OCI-LY1 (cell line): ENCODE results near the gene IMMT.
A peak's percentile ranks its signal among the peaks of the same experiment; 100 is the strongest.
"Not testable (repeated sequence)": the region's sequence is repeated elsewhere in the genome, so short reads cannot be mapped to it uniquely, and the experiment has no call there.

Source experiments
- H2AFZ ChIP-seq: fragments of 200-600 bp; sonication (generic), shearing (Covaris generic); 2 replicates; pipeline ENCODE4 v1.6.0; 2014; ENCODE audit warnings: antibody characterized with exemption, mild to moderate bottlenecking, low read length
- H3F3A ChIP-seq: fragments of 200-600 bp; sonication (generic), shearing (Covaris generic); 2 replicates; pipeline ENCODE4 v1.6.0; 2014; ENCODE audit warnings: mild to moderate bottlenecking, antibody characterized with exemption, low read length, moderate library complexity; ENCODE audit not compliant: insufficient read depth
- H3K27ac ChIP-seq: fragments of 200-600 bp; sonication (generic); 2 replicates; pipeline ENCODE4 v1.5.1; 2014; ENCODE audit warnings: low read length, mixed run types, mild to moderate bottlenecking, low read depth; ENCODE audit not compliant: poor library complexity, severe bottlenecking
- H3K27me3 ChIP-seq: fragments of 200-600 bp; sonication (generic); 2 replicates; pipeline ENCODE4 v1.6.0; 2014; ENCODE audit warnings: antibody characterized with exemption, mild to moderate bottlenecking, low read length, moderate library complexity; ENCODE audit not compliant: insufficient read depth
- H3K36me3 ChIP-seq: fragments of 200-600 bp; sonication (generic); 2 replicates; pipeline ENCODE4 v1.6.1; 2014; ENCODE audit warnings: mild to moderate bottlenecking, antibody characterized with exemption, low read length, moderate library complexity, mixed read lengths; ENCODE audit not compliant: insufficient read depth
- H3K4me1 ChIP-seq: fragments of 200-600 bp; sonication (generic); 2 replicates; pipeline ENCODE4 v1.5.1; 2014; ENCODE audit warnings: mild to moderate bottlenecking, low read length, moderate library complexity; ENCODE audit not compliant: insufficient read depth, severe bottlenecking
- H3K4me2 ChIP-seq: fragments of 200-600 bp; sonication (generic), shearing (Covaris generic); 2 replicates; pipeline ENCODE4 v1.6.1; 2014; ENCODE audit warnings: low read length
- H3K4me3 ChIP-seq: fragments of 200-600 bp; sonication (generic); 2 replicates; pipeline ENCODE4 v1.5.1; 2014; ENCODE audit warnings: low read length, low read depth, mild to moderate bottlenecking, mixed read lengths; ENCODE audit not compliant: poor library complexity, severe bottlenecking
- H3K79me2 ChIP-seq: fragments of 200-600 bp; shearing (Covaris generic); 2 replicates; pipeline ENCODE4 v1.6.1; 2016; ENCODE audit warnings: mixed run types, low read length, mixed read lengths; ENCODE audit not compliant: insufficient read depth
- H3K9ac ChIP-seq: fragments of 200-600 bp; sonication (generic), shearing (Covaris generic); 2 replicates; pipeline ENCODE4 v1.6.1; 2014; ENCODE audit warnings: mild to moderate bottlenecking, low read length, mixed read lengths
- H3K9me2 ChIP-seq: fragments of 200-600 bp; sonication (generic), shearing (Covaris generic); 2 replicates; pipeline ENCODE4 v1.6.1; 2014; ENCODE audit warnings: low read depth, mild to moderate bottlenecking, low read length, mixed read lengths
- H3K9me3 ChIP-seq: fragments of 200-600 bp; shearing (Covaris generic); 2 replicates; pipeline ENCODE4 v1.6.1; 2014; ENCODE audit warnings: low read length, mixed read lengths
- H4K20me1 ChIP-seq: fragments of 200-600 bp; sonication (generic), shearing (Covaris generic); 2 replicates; pipeline ENCODE4 v1.6.0; 2016; ENCODE audit warnings: mild to moderate bottlenecking, low read length; ENCODE audit not compliant: insufficient read depth
- EZH2 ChIP-seq: fragments of 200-600 bp; sonication (generic), shearing (Covaris generic); IDR thresholded peaks from 2 replicates; pipeline ENCODE4 v1.8.0; 2017; ENCODE audit warnings: borderline replicate concordance, mixed run types, mild to moderate bottlenecking, antibody characterized with exemption, low read length, moderate library complexity, mixed read lengths
- TF ChIP-seq, protein P1 (sequence below): fragments of 200-600 bp; sonication (generic), shearing (Covaris generic); IDR thresholded peaks from 2 replicates; pipeline ENCODE4 v1.5.1; 2017; ENCODE audit warnings: mild to moderate bottlenecking, antibody characterized with exemption, low read length, moderate library complexity, mixed read lengths

Gene IMMT

DNA sequence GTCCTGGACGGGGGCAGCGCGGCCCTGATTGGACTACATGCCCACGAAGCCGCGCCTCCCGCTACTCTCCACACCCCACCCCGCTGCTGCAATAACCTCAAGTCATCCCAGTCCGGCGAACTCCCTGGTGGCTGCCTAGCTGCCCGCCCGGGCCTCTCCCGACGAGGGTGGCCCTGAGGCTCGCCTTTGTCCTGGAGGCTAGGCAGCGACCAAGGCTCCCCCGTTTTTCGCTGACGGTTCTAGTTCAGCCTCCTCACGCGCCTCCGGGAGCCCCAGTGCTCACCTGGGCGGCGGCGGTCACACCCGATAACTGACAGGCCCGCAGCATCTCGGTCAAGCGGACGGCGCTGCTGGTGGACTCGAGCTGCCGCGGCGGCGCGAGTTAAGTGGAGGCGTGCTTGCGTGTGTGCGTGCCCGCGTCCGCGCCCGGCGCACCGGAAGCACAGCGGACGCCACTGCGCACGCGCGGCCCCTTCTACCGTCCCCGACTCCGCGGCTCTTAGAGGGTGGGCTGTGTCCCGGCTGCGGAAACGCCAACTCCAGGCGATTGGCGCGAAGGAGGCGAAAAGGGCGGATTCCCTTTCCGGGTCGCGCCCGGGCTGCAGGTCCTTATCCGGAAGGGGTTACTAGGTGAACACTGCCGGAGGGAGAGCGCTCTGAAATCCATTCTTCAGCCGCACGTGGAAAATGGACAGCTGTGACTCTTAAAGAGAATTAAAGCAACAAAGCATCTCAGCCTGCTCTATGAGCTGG lies at the start of gene IMMT:
TSS of gene IMMT (minus strand) at position 408 of the 753 bp plus-strand sequence. CDS start at position 328, 80 bp downstream.
- Histone ChIP-seq H3K4me2 (peak within 1 kb of the TSS; percentile 89), H3K27ac (peak within 1 kb of the TSS; percentile 92), H3K9me2 (no peaks in the 10 kb centered on the region), H3K4me1 (peaks cover 48% of the 10 kb centered on the region), H3K36me3 (peaks cover 30% of the 10 kb centered on the region), H4K20me1 (no peaks in the 10 kb centered on the region; the same call in 1 of the 2 replicates), H3F3A (0 out of 2 replicates have a peak, but pooled peaks cover 4% of the 10 kb centered on the region), H3K9ac (peak within 1 kb of the TSS; percentile 97), H2AFZ (no peak within 1 kb of the TSS), H3K79me2 (peaks cover 51% of the 10 kb centered on the region), H3K27me3 (no peaks in the 10 kb centered on the region), H3K4me3 (peak within 1 kb of the TSS; percentile 86), H3K9me3 (no peaks in the 10 kb centered on the region)
- no peak for TF ChIP-seq EZH2
- TF ChIP-seq, protein P1, sequence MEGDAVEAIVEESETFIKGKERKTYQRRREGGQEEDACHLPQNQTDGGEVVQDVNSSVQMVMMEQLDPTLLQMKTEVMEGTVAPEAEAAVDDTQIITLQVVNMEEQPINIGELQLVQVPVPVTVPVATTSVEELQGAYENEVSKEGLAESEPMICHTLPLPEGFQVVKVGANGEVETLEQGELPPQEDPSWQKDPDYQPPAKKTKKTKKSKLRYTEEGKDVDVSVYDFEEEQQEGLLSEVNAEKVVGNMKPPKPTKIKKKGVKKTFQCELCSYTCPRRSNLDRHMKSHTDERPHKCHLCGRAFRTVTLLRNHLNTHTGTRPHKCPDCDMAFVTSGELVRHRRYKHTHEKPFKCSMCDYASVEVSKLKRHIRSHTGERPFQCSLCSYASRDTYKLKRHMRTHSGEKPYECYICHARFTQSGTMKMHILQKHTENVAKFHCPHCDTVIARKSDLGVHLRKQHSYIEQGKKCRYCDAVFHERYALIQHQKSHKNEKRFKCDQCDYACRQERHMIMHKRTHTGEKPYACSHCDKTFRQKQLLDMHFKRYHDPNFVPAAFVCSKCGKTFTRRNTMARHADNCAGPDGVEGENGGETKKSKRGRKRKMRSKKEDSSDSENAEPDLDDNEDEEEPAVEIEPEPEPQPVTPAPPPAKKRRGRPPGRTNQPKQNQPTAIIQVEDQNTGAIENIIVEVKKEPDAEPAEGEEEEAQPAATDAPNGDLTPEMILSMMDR = no peak

DNA sequence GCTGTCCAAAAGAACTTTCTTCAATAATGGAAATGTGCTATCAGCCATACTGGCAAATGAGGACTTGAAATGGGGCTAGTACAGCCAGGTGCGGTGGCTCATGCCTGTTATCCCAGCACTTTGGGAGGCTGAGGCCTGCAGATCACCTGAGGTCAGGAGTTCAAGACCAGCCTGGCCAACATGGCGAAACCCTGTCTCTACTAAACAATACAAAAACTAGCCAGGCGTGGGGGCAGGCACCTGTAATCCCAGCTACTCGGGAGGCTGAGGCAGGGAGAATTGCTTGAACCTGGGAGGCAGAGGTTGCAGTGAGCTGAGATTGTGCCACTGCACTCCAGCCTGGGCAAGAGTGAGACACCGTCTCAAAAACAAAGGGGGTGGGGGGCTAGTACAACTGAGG lies 49.5 kb upstream of the IMMT start:
- not testable (repeated sequence) for H3F3A ChIP-seq, H2AFZ ChIP-seq, H3K79me2 ChIP-seq, H3K9me3 ChIP-seq, H3K36me3 ChIP-seq, H3K4me1 ChIP-seq, H3K4me2 ChIP-seq, H3K4me3 ChIP-seq, H3K27me3 ChIP-seq, H3K9me2 ChIP-seq, H3K9ac ChIP-seq, H4K20me1 ChIP-seq, H3K27ac ChIP-seq

DNA sequence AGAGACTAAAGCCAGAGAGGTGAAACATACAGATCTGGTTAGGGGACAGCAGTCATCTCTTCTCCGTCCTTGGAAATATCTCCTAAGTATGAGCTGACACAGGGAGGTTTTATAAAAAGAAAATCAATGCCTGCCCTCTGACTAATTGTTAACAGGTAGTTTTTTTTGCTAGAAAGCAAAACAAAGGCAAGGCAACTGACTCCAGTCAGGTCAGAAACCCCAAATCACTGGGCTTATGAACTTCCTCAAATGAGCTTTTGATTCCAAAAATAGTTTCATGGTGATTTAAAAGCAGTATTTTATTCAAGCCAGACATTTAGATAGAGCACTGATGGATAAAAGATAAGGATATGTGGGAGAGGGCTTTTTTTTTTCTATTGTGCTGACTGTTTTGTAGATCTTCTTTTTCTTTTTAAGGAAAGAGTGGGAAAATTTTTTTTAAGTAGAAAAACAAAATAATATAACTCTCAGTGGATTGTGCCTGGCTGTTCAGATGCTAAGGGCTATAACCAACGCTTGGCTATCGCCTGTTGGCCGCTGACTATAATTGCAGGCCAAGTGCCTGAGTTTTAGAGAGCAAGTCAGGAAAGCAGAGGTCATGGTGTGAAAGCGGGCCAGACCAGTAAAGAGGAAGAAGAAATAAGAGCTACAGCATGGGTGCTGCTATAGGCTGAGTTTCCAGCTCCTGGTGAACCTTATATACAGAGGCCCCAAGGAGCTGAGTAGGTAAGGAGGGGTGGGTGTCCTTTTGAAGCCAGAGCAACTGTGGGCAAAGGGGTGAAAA lies 48.9 kb upstream of the IMMT start:
- Histone ChIP-seq H2AFZ (no peak overlapping the region), H3K4me3 (no peak overlapping the region), H3K9me2 (no peaks in the 10 kb centered on the region), H3K79me2 (no peaks in the 10 kb centered on the region), H3K4me1 (no peaks in the 10 kb centered on the region), H3K9ac (no peak overlapping the region), H3K4me2 (no peak overlapping the region), H3K36me3 (no peaks in the 10 kb centered on the region), H3K9me3 (no peaks in the 10 kb centered on the region), H4K20me1 (no peaks in the 10 kb centered on the region), H3F3A (no peaks in the 10 kb centered on the region), H3K27ac (no peak overlapping the region), H3K27me3 (no peaks in the 10 kb centered on the region)
- TF ChIP-seq, protein P1 = peak; percentile 39
- no peak for TF ChIP-seq EZH2
